HG03097 (cell line): ENCODE measurements around the gene PCDH19.

Experiments used
- ATAC-seq: cut with Tn5 transposase; IDR thresholded peaks from one replicate; pipeline ENCODE4 v1.9.1; 2021; ENCODE audit not compliant: unreplicated experiment, low FRiP score

The PCDH19 gene

GRCh38 chrX:100407147-100407783 is 2.8 kb downstream of the PCDH19 start:
- ATAC-seq = no peak

GRCh38 chrX:100405424-100405823 is 4.6 kb downstream of the PCDH19 start:
- ATAC-seq = no peak

- ATAC-seq = no peak
Measured at GRCh38 chrX:100404851-100405250, 5.2 kb downstream of the PCDH19 start.

- ATAC-seq = no peak
Measured at GRCh38 chrX:100395781-100396180, 14.3 kb downstream of the PCDH19 start.

- no peak for ATAC-seq
Measured at GRCh38 chrX:100381619-100382018, 28.5 kb downstream of the PCDH19 start.

GRCh38 chrX:100379388-100379986 is 30.6 kb downstream of the PCDH19 start:
- no peak for ATAC-seq

- ATAC-seq = no peak
Measured at GRCh38 chrX:100377826-100378225, 32.2 kb downstream of the PCDH19 start.

- no peak for ATAC-seq
Measured at GRCh38 chrX:100376576-100376975, 33.5 kb downstream of the PCDH19 start.

- no peak for ATAC-seq
Measured at GRCh38 chrX:100373673-100374072, 36.4 kb downstream of the PCDH19 start.

GRCh38 chrX:100368167-100368566 is 41.9 kb downstream of the PCDH19 start:
- no peak for ATAC-seq

- ATAC-seq = no peak
Measured at GRCh38 chrX:100363896-100364295, 46.2 kb downstream of the PCDH19 start.

- ATAC-seq = no peak
Measured at GRCh38 chrX:100358766-100359165, 51.3 kb downstream of the PCDH19 start.

- no peak for ATAC-seq
Measured at GRCh38 chrX:100356351-100356896, 53.6 kb downstream of the PCDH19 start.

GRCh38 chrX:100355680-100356079 is 54.4 kb downstream of the PCDH19 start:
- no peak for ATAC-seq

- no peak for ATAC-seq
Measured at GRCh38 chrX:100353326-100353725, 56.7 kb downstream of the PCDH19 start.

GRCh38 chrX:100350704-100351489 is 59.2 kb downstream of the PCDH19 start:
- no peak for ATAC-seq

- no peak for ATAC-seq
Measured at GRCh38 chrX:100349391-100349790, 60.7 kb downstream of the PCDH19 start.

- no peak for ATAC-seq
Measured at GRCh38 chrX:100341142-100341510, 68.9 kb downstream of the PCDH19 start.

GRCh38 chrX:100340491-100341141 is 69.5 kb downstream of the PCDH19 start:
- no peak for ATAC-seq

GRCh38 chrX:100328351-100328750 is 81.7 kb downstream of the PCDH19 start:
- no peak for ATAC-seq

- ATAC-seq = no peak
Measured at GRCh38 chrX:100319716-100320115, 90.4 kb downstream of the PCDH19 start.
